ACC112 (cell line): ENCODE results near the gene NIPBL.

Source experiments
- H2AFZ ChIP-seq: fragments of 200-600 bp; sonication (generic); one replicate; pipeline ENCODE4 v1.6.0; 2017; ENCODE audit warnings: antibody characterized with exemption, low read length; ENCODE audit not compliant: unreplicated experiment
- H3K27ac ChIP-seq: fragments of 200-600 bp; sonication (generic); 2 replicates; pipeline ENCODE4 v1.5.1; 2014; ENCODE audit warnings: low read depth, mild to moderate bottlenecking, antibody characterized with exemption, low read length, moderate library complexity
- H3K27me3 ChIP-seq: fragments of 200-600 bp; sonication (generic); 2 replicates; pipeline ENCODE4 v1.6.1; 2014; ENCODE audit warnings: mild to moderate bottlenecking, antibody characterized with exemption, low read length, moderate library complexity, mixed read lengths; ENCODE audit not compliant: insufficient read depth
- H3K36me3 ChIP-seq: fragments of 200-600 bp; sonication (generic); 2 replicates; pipeline ENCODE4 v1.6.1; 2016; ENCODE audit warnings: mild to moderate bottlenecking, antibody characterized with exemption, low read length, moderate library complexity, mixed read lengths; ENCODE audit not compliant: insufficient read depth
- H3K4me1 ChIP-seq: fragments of 200-600 bp; sonication (generic); one replicate; pipeline ENCODE4 v1.6.1; 2016; ENCODE audit warnings: low read length, mixed read lengths; ENCODE audit not compliant: insufficient read depth, unreplicated experiment, control insufficient read depth
- H3K4me3 ChIP-seq: fragments of 200-600 bp; sonication (generic); 2 replicates; pipeline ENCODE4 v1.5.1; 2014; ENCODE audit warnings: mild to moderate bottlenecking, low read depth, low read length
- H3K79me2 ChIP-seq: fragments of 200-600 bp; sonication (generic); one replicate; pipeline ENCODE4 v1.6.0; 2016; ENCODE audit warnings: low read length; ENCODE audit not compliant: control insufficient read depth, unreplicated experiment, insufficient read depth

The NIPBL gene

DNA sequence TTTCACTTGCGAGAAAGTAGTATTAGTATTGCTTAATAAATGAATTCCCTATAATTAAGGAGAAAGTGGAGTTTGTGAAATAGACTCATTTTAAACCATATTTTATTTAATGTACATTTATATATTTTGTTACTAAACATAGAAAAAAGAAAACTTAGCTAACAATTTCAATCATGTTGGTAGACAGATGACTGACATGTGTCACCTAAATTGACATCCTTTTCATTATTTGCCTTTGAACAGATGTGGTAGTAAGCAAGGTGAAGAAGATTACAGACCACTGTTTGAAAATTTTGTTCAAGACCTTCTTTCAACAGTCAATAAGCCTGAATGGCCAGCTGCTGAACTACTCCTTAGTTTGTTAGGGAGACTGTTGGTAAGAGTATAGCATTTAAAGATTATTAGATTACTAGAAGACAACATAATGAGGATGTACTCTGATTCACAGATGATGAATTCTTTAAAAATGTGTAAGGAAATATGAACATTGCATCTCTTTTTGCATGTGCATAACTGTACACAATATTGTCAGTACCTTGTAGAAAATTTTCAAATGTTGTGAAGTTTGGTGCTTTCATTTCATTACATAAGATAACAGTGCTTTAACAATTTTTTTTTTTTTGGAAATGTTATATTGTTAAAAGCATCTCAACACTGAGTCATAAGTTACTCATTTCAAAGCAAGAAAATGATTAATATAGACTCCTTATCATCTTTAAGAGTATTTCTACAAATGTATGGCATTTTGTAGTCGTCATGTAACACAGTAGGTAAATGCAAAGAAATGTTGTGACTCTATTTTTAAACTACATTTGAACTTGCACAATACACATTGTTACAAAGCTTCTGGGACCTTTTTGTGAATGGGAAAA is 139.5 kb downstream of the NIPBL start:
- Histone ChIP-seq H3K4me1 (peaks cover 13% of the 10 kb centered on the region), H3K27me3 (no peaks in the 10 kb centered on the region), H3K36me3 (peaks cover 19% of the 10 kb centered on the region; the same call in 1 of the 2 replicates), H3K79me2 (no peaks in the 10 kb centered on the region), H3K4me3 (no peak overlapping the region), H2AFZ (no peak overlapping the region), H3K27ac (peak overlapping the region; percentile 57)

DNA sequence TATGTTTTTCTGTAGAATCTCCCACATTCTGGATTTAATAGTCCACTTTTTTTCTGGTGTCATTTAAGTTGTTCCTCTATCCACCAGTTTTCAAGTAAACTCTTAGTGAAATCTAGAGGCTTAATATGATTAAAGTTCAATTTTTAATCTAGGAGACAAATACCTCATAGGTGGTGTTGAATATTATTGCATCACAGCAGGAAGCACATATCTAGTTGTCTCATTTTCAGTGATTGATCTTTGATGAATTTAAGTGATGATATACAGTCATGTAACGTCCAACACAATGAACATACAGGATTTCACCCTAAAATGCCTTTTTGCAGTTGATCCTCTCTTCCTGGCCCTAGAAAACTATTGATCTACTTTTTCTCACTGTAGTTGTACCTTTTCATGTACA is 152.3 kb downstream of the NIPBL start:
- Histone ChIP-seq H3K4me1 (no peaks in the 10 kb centered on the region), H3K27me3 (no peaks in the 10 kb centered on the region), H3K27ac (peak overlapping the region; percentile 6; the same call in 1 of the 2 replicates), H3K79me2 (no peaks in the 10 kb centered on the region), H3K36me3 (peaks cover 41% of the 10 kb centered on the region), H2AFZ (no peak overlapping the region), H3K4me3 (no peak overlapping the region)

DNA sequence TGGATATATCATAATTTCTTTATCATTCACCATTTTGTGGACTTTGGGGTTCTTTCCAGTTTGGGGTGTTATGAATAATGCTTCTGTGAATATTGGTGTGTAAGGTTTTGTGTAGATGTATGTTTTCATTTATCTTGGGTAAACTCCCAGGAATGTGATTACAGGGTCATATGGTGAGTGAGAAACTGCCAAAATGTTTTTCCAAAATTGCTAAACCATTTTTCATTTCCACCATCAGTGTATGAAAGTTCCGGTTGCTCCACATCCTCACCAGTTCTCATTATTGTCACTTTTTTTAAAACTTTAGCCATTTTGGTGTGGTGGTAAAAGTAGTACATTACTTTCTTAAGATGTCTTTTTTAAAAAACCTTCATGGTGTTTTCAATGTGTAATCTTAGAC is 152.9 kb downstream of the NIPBL start:
- Histone ChIP-seq H3K4me1 (no peaks in the 10 kb centered on the region), H3K27me3 (no peaks in the 10 kb centered on the region), H3K79me2 (no peaks in the 10 kb centered on the region), H3K27ac (peak overlapping the region; percentile 6; the same call in 1 of the 2 replicates), H3K36me3 (peaks cover 37% of the 10 kb centered on the region), H3K4me3 (no peak overlapping the region), H2AFZ (no peak overlapping the region)

DNA sequence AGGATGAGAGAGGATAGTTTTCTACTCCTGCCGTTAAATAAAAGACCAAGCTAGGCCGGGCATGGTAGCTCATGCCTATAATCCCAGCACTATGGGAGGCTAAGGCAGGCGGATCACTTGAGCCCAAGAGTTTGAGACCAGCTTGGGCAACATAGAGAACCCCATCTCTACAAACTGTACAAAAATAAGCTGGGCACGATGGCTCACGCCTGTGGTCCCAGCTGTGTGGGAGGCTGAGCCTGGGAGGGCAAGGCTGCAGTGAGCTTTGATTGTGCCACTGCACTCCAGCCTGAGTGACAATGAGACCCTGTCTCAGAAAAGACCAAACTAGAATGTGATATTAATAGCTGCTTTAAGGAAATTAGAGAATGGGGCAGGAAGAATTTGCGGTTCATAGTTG is 158.4 kb downstream of the NIPBL start:
- Histone ChIP-seq H2AFZ (no peak overlapping the region), H3K36me3 (peaks cover 13% of the 10 kb centered on the region; the same call in 1 of the 2 replicates), H3K4me3 (no peak overlapping the region), H3K4me1 (no peaks in the 10 kb centered on the region), H3K27me3 (no peaks in the 10 kb centered on the region), H3K27ac (no peak overlapping the region), H3K79me2 (no peaks in the 10 kb centered on the region)

DNA sequence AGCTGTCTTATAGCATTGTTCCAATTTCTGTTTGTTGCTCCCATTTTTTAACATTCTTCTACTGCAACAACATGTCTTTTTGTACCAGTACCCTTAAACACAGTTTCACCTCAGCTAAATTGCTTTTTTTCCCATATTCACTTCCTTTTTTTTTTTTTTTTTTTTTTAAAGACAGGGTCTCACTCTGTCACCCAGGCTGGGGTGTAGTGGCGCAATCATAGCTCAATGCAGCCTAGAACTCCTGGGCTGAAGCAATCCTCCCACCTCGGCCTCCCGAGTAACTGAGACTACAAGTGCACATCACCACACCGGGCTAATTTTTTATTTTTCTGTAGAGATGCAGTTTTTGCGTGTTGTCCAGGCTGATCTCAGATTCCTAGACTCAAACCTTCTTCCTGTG is 161.3 kb downstream of the NIPBL start:
- Histone ChIP-seq H3K36me3 (peaks cover 9% of the 10 kb centered on the region; the same call in 1 of the 2 replicates), H3K27ac (no peak overlapping the region), H3K4me3 (no peak overlapping the region), H2AFZ (no peak overlapping the region), H3K27me3 (no peaks in the 10 kb centered on the region), H3K79me2 (no peaks in the 10 kb centered on the region), H3K4me1 (no peaks in the 10 kb centered on the region)

DNA sequence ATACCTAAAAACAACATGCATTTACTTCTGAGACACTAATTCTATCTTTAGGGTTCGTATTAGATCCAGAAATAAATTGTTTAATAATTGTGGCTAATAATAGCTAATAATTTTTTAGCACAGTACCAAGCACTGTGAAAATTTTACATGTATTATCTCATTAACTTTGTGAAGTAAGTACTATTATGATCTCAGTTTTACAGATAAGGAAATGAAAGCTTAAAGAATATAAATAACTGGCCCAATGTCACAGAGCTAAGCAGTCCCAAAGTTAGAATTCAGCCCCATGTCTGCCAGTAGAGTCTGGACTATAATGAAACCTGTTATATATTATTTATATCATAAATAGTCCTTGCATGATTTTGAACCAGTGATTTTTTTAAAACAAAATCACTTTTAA is 163.3 kb downstream of the NIPBL start:
- H3K79me2 ChIP-seq = no peaks in the 10 kb centered on the region
- H3K36me3 ChIP-seq = peaks cover 9% of the 10 kb centered on the region; the same call in 1 of the 2 replicates
- H3K4me1 ChIP-seq = no peaks in the 10 kb centered on the region
- H3K27ac ChIP-seq = no peak overlapping the region
- no peak overlapping the region for H3K4me3 ChIP-seq
- no peaks in the 10 kb centered on the region for H3K27me3 ChIP-seq
- H2AFZ ChIP-seq = no peak overlapping the region

DNA sequence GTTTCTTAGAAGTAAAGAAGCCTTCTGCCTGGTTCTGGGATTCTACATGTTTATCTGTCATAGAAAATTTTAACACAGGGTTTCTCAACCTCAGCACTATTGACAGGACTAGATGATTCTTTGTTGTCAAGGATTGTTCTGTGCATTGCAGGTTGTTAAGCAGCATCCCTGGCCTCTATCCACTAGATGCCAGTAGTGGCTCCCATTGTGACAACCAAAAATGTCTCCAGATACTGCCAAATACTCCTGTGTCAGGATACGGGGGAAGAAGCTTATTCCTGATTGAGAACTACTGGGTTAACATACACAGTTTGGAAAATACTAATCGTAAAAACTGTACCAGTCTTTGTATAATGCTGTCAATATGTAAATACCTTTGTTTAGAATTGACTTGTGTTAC is 167.1 kb downstream of the NIPBL start:
- H3K36me3 ChIP-seq = peaks cover 13% of the 10 kb centered on the region
- no peak overlapping the region for H3K4me3 ChIP-seq
- no peak overlapping the region for H2AFZ ChIP-seq

DNA sequence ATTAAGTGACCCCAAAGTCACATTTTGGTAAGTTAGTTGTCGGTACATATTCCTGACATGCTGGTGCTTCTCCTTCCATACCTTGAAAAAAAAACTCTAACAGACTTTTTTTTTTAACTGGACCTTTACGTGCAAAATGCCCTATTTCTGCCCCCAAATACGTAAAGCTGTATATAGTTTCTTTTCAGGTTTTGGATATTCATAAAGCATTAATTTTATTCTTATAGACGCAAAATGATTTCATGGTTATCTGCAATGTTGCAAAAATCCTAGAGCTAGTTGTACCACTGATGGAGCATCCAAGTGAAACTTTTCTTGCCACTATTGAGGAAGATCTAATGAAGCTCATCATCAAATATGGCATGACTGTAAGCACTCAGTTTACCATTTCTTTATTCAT is 167.6 kb downstream of the NIPBL start:
- Histone ChIP-seq H3K4me1 (no peaks in the 10 kb centered on the region), H3K79me2 (no peaks in the 10 kb centered on the region), H3K27me3 (no peaks in the 10 kb centered on the region), H3K36me3 (peaks cover 16% of the 10 kb centered on the region), H3K27ac (no peak overlapping the region), H3K4me3 (no peak overlapping the region), H2AFZ (no peak overlapping the region)

More for the DNA sequence above, 167.1 kb downstream of the NIPBL start:
- Histone ChIP-seq H3K4me1 (no peaks in the 10 kb centered on the region), H3K27me3 (no peaks in the 10 kb centered on the region), H3K79me2 (no peaks in the 10 kb centered on the region), H3K27ac (no peak overlapping the region)

DNA sequence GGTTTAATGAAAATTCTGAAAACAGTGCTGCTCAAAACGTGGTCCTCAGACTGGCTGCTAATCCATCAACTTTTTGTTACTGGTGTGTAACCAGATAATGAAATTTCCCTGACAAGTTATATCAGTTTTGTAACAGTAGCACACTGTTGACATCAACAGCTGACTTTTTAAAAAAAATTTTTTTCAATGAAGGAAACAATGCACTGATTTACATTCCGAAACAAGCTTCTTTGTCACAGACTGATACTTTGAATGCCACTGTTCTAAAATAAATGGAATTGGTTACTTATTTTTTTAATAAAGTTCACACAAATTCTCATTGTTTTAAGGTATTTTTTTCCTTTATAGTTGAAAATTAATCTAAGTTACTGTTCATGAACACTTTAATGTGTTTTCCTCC is 169.1 kb downstream of the NIPBL start:
- Histone ChIP-seq H3K36me3 (peaks cover 22% of the 10 kb centered on the region), H2AFZ (no peak overlapping the region), H3K27ac (no peak overlapping the region), H3K4me1 (no peaks in the 10 kb centered on the region), H3K79me2 (no peaks in the 10 kb centered on the region), H3K27me3 (no peaks in the 10 kb centered on the region), H3K4me3 (no peak overlapping the region)

DNA sequence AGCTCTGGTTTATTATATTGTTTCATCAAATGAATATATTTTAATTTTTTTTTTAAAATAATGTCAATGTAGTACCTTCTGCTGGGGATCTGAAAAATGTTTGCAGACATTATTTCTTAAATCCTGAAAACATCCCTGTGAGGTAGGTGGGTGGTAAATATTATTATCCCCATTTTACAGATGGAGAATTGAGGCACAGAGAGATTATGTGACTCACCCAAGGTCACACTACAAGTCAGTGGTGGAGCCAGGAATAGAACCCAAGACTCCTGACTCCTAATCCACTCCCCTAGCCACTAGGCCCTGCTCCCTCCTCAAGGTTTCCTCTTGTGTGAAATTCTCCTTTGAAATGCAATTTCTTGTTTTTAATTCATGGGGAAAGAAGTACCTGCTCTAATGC is 171.4 kb downstream of the NIPBL start:
- Histone ChIP-seq H2AFZ (no peak overlapping the region), H3K27me3 (no peaks in the 10 kb centered on the region), H3K4me3 (no peak overlapping the region), H3K36me3 (peaks cover 30% of the 10 kb centered on the region), H3K79me2 (no peaks in the 10 kb centered on the region), H3K4me1 (no peaks in the 10 kb centered on the region), H3K27ac (no peak overlapping the region)

DNA sequence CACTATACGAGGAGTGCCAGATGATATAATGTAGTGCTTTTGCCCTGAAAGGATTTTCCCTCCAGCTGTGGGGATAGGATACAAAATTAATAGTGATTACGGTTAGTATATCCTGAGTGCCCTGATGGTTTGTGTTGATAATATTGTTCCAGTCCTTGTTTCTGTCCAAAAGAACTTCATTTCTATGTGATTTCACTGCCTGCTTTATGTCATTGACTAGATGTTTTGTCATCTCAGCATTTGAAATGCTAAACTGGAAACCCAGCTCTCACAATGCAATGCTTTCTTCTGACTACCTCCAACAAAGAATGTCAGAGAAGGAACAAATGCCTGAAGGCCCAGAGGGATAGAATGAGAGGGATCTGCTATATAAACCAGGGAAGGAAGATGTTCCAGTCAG is 177.8 kb downstream of the NIPBL start:
- Histone ChIP-seq H3K36me3 (peaks cover 30% of the 10 kb centered on the region), H3K27ac (no peak overlapping the region), H2AFZ (no peak overlapping the region), H3K4me1 (no peaks in the 10 kb centered on the region), H3K4me3 (no peak overlapping the region), H3K27me3 (no peaks in the 10 kb centered on the region), H3K79me2 (no peaks in the 10 kb centered on the region)
